ENCODE results near the gene ADAM15.

ADAM15 gene

DNA sequence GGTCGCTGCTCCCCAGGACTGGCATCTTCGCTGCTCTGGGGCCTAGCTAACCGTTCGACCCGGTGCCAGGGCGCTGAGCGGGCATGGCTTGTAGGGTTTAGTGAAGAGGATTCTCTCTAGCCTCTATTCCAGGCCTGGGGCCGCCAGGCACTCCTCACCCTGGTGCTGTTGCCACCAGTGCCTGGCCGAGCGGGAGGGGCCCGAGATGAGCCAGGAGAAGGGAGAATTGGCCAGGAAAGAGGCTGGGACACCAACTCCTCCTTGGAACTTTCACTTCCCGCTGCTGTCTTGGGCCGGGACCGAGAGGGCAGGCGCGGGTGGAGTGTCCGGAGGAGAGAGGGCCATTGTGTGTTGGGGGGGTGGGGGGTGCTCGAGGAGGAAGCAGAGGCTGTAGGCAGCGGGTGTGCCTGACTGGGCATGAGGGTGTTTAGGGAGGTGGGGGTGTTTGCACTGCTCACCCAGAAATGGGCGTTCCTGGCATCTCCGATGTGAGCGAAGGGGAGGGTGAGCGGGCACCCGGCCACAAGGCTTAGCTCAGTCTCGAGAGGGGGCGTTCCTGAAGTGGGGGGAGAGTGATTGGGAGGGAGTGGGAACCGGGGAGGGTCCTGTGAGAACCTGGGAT is 772 bp downstream of the ADAM15 start:
- peaks cover 9% of the 10 kb centered on the region for H3K4me1 ChIP-seq (ENCODE audit: control insufficient read depth, insufficient read depth, low read length)
- H3K27ac ChIP-seq (ENCODE audit: extremely low read depth, low read depth, low read length): peak overlapping the region; percentile 57; the same call in 1 of the 2 replicates
- POLR2A ChIA-PET: interaction anchor here (0.8 to 1.6 kb wide), 6 partner anchors 9 to 96 kb away, joined by 3 to 10 read pairs (median 4); partner anchors contain the start of gene PBXIP1
- CTCF ChIA-PET: interaction anchor here (0.7 to 3.6 kb wide), 9 partner anchors 9 to 116 kb away, joined by 3 to 32 read pairs (median 4); no protein-coding TSS in a partner anchor
- H3K4me3 ChIP-seq (ENCODE audit: low read depth, low read length): peak overlapping the region; percentile 66
- peaks cover 0 to 31% of the 10 kb centered on the region in 2 experiments; a peak in 1 of 3 replicates for H3K36me3 ChIP-seq (ENCODE audit: control insufficient read depth in 2 of 2, insufficient read depth in 1 of 2, low read length in 2 of 2)
- no peaks in the 10 kb centered on the region for H3K9me3 ChIP-seq (ENCODE audit: control insufficient read depth, insufficient read depth, low read depth, low read length)
- TF ChIP-seq, protein P1, sequence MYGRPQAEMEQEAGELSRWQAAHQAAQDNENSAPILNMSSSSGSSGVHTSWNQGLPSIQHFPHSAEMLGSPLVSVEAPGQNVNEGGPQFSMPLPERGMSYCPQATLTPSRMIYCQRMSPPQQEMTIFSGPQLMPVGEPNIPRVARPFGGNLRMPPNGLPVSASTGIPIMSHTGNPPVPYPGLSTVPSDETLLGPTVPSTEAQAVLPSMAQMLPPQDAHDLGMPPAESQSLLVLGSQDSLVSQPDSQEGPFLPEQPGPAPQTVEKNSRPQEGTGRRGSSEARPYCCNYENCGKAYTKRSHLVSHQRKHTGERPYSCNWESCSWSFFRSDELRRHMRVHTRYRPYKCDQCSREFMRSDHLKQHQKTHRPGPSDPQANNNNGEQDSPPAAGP (tag by site-specific recombination; IDR thresholded peaks at IDR 0.05): peak; percentile 66
- TF ChIP-seq, protein P2, sequence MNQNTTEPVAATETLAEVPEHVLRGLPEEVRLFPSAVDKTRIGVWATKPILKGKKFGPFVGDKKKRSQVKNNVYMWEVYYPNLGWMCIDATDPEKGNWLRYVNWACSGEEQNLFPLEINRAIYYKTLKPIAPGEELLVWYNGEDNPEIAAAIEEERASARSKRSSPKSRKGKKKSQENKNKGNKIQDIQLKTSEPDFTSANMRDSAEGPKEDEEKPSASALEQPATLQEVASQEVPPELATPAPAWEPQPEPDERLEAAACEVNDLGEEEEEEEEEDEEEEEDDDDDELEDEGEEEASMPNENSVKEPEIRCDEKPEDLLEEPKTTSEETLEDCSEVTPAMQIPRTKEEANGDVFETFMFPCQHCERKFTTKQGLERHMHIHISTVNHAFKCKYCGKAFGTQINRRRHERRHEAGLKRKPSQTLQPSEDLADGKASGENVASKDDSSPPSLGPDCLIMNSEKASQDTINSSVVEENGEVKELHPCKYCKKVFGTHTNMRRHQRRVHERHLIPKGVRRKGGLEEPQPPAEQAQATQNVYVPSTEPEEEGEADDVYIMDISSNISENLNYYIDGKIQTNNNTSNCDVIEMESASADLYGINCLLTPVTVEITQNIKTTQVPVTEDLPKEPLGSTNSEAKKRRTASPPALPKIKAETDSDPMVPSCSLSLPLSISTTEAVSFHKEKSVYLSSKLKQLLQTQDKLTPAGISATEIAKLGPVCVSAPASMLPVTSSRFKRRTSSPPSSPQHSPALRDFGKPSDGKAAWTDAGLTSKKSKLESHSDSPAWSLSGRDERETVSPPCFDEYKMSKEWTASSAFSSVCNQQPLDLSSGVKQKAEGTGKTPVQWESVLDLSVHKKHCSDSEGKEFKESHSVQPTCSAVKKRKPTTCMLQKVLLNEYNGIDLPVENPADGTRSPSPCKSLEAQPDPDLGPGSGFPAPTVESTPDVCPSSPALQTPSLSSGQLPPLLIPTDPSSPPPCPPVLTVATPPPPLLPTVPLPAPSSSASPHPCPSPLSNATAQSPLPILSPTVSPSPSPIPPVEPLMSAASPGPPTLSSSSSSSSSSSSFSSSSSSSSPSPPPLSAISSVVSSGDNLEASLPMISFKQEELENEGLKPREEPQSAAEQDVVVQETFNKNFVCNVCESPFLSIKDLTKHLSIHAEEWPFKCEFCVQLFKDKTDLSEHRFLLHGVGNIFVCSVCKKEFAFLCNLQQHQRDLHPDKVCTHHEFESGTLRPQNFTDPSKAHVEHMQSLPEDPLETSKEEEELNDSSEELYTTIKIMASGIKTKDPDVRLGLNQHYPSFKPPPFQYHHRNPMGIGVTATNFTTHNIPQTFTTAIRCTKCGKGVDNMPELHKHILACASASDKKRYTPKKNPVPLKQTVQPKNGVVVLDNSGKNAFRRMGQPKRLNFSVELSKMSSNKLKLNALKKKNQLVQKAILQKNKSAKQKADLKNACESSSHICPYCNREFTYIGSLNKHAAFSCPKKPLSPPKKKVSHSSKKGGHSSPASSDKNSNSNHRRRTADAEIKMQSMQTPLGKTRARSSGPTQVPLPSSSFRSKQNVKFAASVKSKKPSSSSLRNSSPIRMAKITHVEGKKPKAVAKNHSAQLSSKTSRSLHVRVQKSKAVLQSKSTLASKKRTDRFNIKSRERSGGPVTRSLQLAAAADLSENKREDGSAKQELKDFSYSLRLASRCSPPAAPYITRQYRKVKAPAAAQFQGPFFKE (tag by site-specific recombination; IDR thresholded peaks at IDR 0.05; ENCODE audit: borderline replicate concordance): peak; percentile 93; the same call in 1 of the 2 replicates
- TF ChIP-seq, protein P3, sequence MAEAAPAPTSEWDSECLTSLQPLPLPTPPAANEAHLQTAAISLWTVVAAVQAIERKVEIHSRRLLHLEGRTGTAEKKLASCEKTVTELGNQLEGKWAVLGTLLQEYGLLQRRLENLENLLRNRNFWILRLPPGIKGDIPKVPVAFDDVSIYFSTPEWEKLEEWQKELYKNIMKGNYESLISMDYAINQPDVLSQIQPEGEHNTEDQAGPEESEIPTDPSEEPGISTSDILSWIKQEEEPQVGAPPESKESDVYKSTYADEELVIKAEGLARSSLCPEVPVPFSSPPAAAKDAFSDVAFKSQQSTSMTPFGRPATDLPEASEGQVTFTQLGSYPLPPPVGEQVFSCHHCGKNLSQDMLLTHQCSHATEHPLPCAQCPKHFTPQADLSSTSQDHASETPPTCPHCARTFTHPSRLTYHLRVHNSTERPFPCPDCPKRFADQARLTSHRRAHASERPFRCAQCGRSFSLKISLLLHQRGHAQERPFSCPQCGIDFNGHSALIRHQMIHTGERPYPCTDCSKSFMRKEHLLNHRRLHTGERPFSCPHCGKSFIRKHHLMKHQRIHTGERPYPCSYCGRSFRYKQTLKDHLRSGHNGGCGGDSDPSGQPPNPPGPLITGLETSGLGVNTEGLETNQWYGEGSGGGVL (tag by site-specific recombination; IDR thresholded peaks at IDR 0.05): peak; percentile 99
- peak; percentile 46 for TF ChIP-seq IKZF3 (tag by site-specific recombination; IDR thresholded peaks at IDR 0.05)
- TF ChIP-seq, protein P4, sequence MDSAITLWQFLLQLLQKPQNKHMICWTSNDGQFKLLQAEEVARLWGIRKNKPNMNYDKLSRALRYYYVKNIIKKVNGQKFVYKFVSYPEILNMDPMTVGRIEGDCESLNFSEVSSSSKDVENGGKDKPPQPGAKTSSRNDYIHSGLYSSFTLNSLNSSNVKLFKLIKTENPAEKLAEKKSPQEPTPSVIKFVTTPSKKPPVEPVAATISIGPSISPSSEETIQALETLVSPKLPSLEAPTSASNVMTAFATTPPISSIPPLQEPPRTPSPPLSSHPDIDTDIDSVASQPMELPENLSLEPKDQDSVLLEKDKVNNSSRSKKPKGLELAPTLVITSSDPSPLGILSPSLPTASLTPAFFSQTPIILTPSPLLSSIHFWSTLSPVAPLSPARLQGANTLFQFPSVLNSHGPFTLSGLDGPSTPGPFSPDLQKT (IDR thresholded peaks at IDR 0.05; ENCODE audit: borderline replicate concordance, low read depth, low read length): no peak
- peak; percentile 99 for TF ChIP-seq ZBTB8A (tag by site-specific recombination; IDR thresholded peaks at IDR 0.05)
- TF ChIP-seq, protein P5, sequence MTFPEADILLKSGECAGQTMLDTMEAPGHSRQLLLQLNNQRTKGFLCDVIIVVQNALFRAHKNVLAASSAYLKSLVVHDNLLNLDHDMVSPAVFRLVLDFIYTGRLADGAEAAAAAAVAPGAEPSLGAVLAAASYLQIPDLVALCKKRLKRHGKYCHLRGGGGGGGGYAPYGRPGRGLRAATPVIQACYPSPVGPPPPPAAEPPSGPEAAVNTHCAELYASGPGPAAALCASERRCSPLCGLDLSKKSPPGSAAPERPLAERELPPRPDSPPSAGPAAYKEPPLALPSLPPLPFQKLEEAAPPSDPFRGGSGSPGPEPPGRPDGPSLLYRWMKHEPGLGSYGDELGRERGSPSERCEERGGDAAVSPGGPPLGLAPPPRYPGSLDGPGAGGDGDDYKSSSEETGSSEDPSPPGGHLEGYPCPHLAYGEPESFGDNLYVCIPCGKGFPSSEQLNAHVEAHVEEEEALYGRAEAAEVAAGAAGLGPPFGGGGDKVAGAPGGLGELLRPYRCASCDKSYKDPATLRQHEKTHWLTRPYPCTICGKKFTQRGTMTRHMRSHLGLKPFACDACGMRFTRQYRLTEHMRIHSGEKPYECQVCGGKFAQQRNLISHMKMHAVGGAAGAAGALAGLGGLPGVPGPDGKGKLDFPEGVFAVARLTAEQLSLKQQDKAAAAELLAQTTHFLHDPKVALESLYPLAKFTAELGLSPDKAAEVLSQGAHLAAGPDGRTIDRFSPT (tag by site-specific recombination; IDR thresholded peaks at IDR 0.05): peak; percentile 58; the same call in 1 of the 2 replicates
- TF ChIP-seq KLF16 (tag by site-specific recombination; IDR thresholded peaks at IDR 0.05): peak; percentile 67
- peak; percentile 55; the same call in 1 of the 2 replicates for TF ChIP-seq ZBTB20 (tag by site-specific recombination; IDR thresholded peaks at IDR 0.05)
- peak; percentile 73 for TF ChIP-seq SP3 (tag by site-specific recombination; IDR thresholded peaks at IDR 0.05)
- 0 out of 2 replicates have a peak, but pooled peaks have one; percentile 2 for TF ChIP-seq ZNF600 (tag by site-specific recombination; IDR thresholded peaks at IDR 0.05)
- TF ChIP-seq GLIS2 (tag by site-specific recombination; IDR thresholded peaks at IDR 0.05): peak; percentile 63
- no peak for TF ChIP-seq ZNF514 (tag by site-specific recombination; IDR thresholded peaks at IDR 0.05)
- TF ChIP-seq ZBTB17 (tag by site-specific recombination; IDR thresholded peaks at IDR 0.05): peak; percentile 34; the same call in 1 of the 2 replicates
- TF ChIP-seq KLF1 (tag by site-specific recombination; IDR thresholded peaks at IDR 0.05): peak; percentile 90
- peak; percentile 13 for TF ChIP-seq ZNF341 (tag by site-specific recombination; IDR thresholded peaks at IDR 0.05; ENCODE audit: low read depth)
- peak; percentile 53; the same call in 1 of the 2 replicates for TF ChIP-seq ZNF335 (tag by site-specific recombination; conservative IDR thresholded peaks at IDR 0.05)
- TF ChIP-seq KLF9 (tag by site-specific recombination; IDR thresholded peaks at IDR 0.05; ENCODE audit: low read depth): peak; percentile 80
- no peak for TF ChIP-seq ZNF133 (tag by site-specific recombination; IDR thresholded peaks at IDR 0.05)
- 0 out of 2 replicates have a peak, but pooled peaks have one; percentile 11 for TF ChIP-seq KLF7 (tag by site-specific recombination; IDR thresholded peaks at IDR 0.05; ENCODE audit: borderline replicate concordance)
- TF ChIP-seq ZNF610 (tag by site-specific recombination; IDR thresholded peaks at IDR 0.05; ENCODE audit: borderline replicate concordance): no peak
- peak; percentile 89 for TF ChIP-seq ZFHX2 (tag by site-specific recombination; conservative IDR thresholded peaks at IDR 0.05)
- TF ChIP-seq, protein P6, sequence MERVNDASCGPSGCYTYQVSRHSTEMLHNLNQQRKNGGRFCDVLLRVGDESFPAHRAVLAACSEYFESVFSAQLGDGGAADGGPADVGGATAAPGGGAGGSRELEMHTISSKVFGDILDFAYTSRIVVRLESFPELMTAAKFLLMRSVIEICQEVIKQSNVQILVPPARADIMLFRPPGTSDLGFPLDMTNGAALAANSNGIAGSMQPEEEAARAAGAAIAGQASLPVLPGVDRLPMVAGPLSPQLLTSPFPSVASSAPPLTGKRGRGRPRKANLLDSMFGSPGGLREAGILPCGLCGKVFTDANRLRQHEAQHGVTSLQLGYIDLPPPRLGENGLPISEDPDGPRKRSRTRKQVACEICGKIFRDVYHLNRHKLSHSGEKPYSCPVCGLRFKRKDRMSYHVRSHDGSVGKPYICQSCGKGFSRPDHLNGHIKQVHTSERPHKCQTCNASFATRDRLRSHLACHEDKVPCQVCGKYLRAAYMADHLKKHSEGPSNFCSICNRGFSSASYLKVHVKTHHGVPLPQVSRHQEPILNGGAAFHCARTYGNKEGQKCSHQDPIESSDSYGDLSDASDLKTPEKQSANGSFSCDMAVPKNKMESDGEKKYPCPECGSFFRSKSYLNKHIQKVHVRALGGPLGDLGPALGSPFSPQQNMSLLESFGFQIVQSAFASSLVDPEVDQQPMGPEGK (tag by site-specific recombination; IDR thresholded peaks at IDR 0.05): peak; percentile 87

Measured in HEK293 (cell line).